Stimulated activated naive CD4-positive, alpha-beta T cell treated with Interleukin-2 at 50 U/mL for 16 hours (primary cell): ENCODE measurements around the gene C10orf95.

Source experiments
- DNase-seq: peaks from one replicate; lab custom pipeline; 2025; lab: John Stamatoyannopoulos, UW

The C10orf95 gene

DNA sequence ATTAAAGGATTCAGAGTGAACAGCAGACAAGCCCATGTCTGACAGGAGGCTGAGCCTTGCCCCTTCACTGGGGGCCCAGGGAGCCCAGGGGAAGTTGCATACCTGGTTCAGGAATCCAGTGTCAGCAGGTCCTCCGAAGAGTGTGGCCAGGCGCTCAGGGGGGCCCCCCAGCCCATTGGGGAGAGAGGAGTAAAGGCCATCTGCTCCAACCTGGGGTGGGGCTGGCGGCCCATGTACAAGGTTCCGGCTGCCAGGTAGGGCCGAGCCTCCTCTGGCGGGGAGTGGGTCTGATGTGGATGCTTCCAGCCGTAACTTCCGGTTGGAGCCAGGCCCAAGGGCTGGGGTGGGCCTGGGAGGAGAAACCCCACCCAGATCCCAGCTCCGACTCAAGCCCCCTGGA is 35.1 kb downstream of the C10orf95 start:
- no peak for DNase-seq

- no peak for DNase-seq
Observed at GRCh38 chr10:102414749-102415148, 36.6 kb downstream of the C10orf95 start.

DNA sequence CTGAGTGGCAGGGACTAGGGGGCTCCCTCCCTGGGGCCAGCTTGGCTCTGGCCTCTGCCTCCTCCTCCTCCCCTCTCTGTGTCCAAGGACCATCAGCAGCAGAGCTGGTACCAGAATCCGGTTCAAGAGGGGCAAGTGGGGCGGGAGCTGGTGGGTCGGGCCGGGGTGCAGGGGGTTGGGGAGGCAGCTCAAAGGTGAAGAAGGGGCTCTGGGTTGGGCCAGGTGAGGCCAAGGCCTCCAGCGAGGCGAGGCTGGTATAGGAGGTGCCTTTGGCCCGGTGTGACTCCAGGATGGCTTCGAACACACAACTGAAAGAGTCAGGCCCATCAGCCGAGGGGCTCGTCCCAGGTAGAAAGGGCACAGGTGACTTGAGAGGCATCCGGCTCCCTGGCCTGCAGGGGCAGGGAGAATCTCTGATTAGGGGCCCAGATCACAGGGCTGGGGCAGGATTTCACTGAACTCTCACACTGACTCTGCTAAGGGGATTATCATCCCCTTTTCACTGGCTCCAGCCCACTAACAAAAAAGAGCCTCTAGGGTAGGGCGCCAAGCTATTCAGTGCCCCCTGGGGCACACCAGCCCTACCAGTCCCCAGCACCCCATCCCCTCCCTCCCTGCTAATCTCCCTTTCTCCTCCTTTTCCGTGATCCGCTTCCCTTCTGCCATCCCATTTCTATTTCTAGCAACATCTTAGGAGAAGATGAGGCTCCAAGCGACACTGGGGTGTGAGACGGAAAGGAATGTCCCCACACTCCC is 37.4 kb downstream of the C10orf95 start:
- DNase-seq = no peak

DNA sequence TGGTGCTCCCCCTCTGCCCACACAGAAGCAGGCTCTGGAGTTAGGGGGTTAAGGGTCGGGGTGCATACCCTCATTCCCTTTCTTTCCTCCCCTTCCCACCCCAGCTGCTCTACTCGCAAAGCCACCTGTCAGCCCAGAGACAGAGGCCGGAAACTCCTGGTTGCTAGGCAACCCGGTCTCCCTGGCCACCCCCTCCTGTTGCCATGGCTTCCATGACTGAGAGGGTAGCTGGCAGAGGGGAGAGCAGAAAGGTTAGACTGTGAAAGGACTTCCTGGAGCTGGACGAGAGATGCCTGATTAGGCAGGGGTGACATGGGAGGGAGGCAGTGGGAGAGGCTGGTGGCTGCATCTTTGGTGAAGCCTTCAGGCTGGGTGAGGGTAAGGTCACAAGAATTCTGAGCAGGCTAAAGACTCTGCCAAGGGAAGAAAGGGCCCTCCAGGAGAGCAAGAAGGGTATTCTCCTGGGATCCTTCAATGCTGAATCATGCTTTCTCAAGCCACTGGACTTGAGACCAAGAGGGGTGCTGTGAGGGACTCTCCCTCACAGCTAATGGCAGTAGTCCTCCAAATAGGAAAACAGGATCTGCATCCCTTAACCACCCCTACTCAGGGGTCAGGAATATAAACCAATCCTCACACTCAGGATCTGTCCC is 38.2 kb downstream of the C10orf95 start:
- DNase-seq = peak; percentile 28

DNA sequence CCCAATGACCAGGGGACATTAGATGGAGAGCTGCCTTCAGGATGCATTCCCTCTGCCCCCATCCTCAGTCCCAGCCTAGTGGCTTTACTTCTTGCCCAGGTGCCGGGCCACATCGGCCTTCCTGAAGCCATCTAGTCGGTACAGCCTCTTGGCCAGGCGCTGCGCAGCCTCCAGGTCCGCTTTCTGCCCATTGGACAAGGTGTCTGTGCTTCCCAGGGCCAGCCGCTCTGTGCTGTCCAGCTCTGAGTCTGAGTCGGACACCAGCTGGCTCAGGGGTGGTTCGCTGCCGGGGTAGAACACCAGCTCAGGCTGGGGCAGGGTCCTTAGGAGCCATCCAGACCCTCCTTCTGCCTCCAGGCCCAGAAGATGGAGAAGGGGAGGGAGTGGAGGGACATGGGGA is 39.0 kb downstream of the C10orf95 start:
- no peak for DNase-seq

DNA sequence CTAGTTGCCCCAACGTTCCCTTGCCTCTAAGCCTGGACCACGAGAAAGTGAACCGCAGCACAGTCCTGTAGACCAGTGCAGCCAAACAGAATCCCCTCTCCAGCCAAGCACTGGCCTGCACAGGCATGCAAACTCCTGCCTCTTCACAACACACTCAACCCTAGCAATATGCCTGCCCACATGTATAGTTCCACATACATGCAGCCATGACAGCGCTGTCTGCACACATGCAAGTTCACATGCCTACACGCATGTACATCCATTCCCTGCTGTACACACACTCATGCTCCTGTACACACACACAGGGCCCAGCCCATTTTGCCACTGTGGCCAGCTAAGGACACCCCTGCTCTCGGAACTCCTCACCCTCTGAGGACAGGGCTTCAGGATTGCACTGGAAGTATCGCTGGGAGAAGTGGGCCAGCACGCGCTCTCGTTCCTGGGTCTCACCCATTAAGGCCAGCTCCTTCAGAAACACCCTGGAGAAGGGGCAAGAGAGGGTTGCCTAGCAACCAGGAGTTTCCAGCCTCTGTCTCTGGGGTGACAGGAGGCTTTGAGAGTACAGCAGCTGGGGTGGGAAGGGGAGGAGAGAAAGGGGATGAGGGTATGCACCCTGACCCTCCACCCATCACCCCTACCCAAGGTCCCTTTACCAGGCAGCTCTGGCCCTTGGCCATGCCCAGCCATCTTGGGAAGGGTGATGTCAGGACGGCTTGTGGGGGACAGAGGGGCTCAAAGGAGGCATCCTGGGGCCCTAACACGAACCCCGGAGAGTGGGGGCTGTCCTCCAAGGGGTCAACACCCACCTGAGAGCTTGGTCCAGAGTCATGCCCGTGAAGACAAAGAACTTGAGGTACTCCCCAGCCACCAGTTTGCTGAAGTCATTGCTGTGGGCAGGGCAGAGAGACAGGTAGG is 39.7 kb downstream of the C10orf95 start:
- no peak for DNase-seq

- DNase-seq = peak; percentile 49
Observed at GRCh38 chr10:102410429-102411073, 40.8 kb downstream of the C10orf95 start.

DNA sequence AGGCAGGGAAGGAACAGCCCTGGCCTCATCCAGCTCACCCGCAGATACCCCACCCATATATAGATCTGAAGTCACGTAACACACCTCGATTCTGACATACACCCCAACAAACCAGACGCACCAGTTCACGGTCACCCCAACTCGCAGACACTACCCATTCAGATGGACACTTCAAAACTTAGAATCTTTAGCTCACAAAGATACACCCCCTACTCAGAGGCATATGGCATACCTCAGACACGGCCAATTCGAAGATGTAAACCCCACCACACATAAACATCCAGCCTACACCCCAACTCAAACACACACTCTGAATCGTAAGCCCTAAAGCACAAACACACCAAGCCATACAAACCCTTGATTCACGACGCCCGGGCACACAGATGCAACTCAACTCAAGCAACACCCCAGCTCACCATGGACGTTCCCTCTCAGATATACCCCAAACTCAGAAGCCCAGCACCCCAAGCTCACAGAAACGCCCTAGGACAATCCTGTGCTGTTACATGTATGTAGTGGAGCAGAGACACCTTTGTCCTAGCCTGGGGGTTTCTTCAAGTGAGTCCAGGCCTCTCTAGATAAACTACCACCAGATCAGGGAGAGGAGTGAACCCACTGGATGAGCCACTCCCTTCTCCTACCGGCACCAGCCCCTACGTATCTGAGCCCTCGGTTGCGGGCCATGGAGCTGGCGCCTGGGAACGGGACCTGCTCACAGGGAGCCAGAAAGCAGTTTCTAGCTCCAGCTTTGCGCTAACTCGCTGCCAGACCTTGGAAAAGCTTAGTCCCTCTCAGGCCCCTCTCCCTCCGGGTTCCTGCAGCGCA is 41.5 kb downstream of the C10orf95 start:
- no peak for DNase-seq

GRCh38 chr10:102408728-102409603 is 42.4 kb downstream of the C10orf95 start:
- DNase-seq = peak; percentile 72

GRCh38 chr10:102408131-102408727 is 43.1 kb downstream of the C10orf95 start:
- DNase-seq = no peak

- DNase-seq = no peak
Observed at GRCh38 chr10:102407425-102408130, 43.8 kb downstream of the C10orf95 start.

GRCh38 chr10:102406815-102407214 is 44.5 kb downstream of the C10orf95 start:
- DNase-seq = no peak

- DNase-seq = no peak
Observed at GRCh38 chr10:102405632-102406031, 45.7 kb downstream of the C10orf95 start.

DNA sequence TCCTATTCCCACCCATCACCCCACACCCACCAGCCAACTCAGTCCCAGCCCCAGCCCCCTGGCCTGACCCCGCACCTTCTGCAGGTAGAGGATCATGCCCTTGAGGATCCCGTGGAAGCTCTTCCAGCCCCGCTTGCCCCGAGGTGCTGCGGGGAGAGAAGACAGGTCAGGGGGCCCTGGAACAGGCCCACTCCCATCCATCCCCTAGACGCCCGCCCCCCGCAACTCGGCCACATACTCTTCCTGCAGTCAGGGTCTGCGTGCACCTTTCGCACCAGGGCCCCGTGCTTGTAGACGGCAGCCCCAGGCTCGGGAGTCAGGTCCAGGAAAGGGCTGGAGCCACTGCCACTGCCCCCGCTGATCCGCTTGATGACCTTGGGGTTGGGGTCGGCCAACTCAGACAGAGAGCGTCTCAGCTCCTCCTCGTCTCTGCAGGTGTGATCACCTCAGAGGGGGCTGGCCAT is 46.2 kb downstream of the C10orf95 start:
- DNase-seq = no peak

DNA sequence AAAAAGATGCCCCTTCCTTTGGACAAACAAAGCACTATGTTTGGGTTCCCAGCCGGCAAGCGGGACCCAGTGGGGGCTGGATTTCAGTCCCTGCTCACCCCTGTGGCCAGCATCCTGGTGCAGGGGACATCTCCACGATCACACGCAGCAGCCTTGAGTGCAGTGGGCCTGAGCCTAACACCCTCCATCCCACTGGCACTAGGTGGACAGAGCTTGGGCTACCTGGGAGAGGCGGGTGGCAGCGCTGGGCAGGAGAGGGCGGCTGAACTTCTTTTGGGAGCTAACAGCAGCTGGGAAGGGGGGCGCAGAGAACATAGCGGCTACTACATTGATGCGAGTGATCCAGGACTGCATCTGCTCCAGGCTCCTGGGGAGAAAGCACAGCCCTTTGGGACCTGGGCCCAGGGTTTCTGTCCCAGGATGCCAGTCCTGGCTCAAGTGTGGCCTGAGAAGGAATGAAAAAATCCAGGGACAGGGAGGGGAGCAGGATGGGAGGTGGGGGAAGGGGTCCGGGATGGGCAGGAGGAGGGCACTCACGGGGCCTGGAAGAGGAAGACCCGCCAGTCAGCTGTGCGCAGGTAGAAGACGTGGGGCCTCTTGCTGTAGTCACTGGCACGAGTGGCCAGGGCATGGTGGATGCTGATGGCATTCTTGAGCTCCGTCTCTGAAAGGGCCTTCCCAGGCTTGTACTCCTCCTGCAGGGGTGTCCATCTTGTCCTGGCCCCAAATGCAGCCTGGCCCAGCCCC is 46.8 kb downstream of the C10orf95 start:
- no peak for DNase-seq

- DNase-seq = no peak
Observed at GRCh38 chr10:102403115-102403514, 48.2 kb downstream of the C10orf95 start.

GRCh38 chr10:102402512-102402896 is 48.8 kb downstream of the C10orf95 start:
- no peak for DNase-seq
